NT2/D1 (cell line): ENCODE data around the gene BORA.

Source experiments
- SUZ12 ChIP-seq: IDR thresholded peaks from 2 replicates; pipeline ENCODE4 v1.6.1; 2011; ENCODE audit not compliant: insufficient read length, insufficient read depth; ENCODE audit errors: extremely low read depth
- YY1 ChIP-seq: IDR thresholded peaks from 2 replicates; pipeline ENCODE4 v1.6.1; 2011; ENCODE audit not compliant: insufficient read length, insufficient read depth
- ZNF274 ChIP-seq: IDR thresholded peaks from 2 replicates; pipeline ENCODE4 v1.6.1; 2011; ENCODE audit warnings: mild to moderate bottlenecking, low read depth, low read length

DNA sequence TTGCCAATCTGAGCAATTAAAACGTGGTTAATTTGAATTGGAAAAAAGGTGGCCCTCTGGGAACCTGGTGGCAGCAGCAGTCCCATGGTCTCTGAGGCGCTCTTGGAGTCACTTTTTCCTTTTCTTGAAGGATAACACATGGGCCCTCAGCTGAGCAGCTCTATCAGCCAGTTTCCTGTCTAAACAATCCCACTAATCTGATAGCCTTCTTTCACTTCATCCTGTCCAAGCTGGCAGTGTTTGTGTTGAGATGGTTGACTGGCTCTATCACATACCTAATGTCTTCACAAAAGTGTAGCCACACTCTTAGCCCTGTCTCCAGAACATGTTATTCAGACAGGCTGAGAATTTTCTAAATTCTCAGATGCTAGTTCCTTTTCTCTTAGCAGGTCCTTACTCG, 10.9 kb upstream of the BORA start:
- TF ChIP-seq ZNF274, result no peak
- TF ChIP-seq SUZ12, result no peak
- TF ChIP-seq YY1, result no peak
